GM12878 (cell line): Measurements from ENCODE around the gene FOXA1. TPM values are rescaled to one million over a fixed set of nuclear protein-coding genes. Genes with fewer than 3 reads are reported as not detected.

Experiments used
- ATAC-seq: fragments of 200-7000 bp; cut with Tn5 transposase; 3 replicates; pipeline ENCODE4 v1.9.1; 2020; ENCODE audit warnings: mild to moderate bottlenecking, moderate library complexity
- BruUV-seq: library from RNA; stranded (reverse); fragments of 400-500 nt; replicated peaks from 2 replicates; lab custom pipeline; 2021; lab: Mats Ljungman, UMichigan
- CTCF ChIA-PET: fragments of 300-600 bp; sonication (Branson Sonifier 250); formaldehyde crosslinking; extraction: SDS; loops from one replicate; lab custom pipeline; 2021; ENCODE audit warnings: inconsistent platforms; lab: Yijun Ruan, JAX
- POLR2A ChIA-PET: fragments of 350-600 bp; formaldehyde crosslinking; extraction: SDS; loops from one replicate; lab custom pipeline; 2021; ENCODE audit warnings: inconsistent platforms; lab: Charles Lee
- RAD21 ChIA-PET: fragments of 300-600 bp; sonication (Branson Sonifier 250); formaldehyde crosslinking; loops from one replicate; lab custom pipeline; 2023; ENCODE audit warnings: antibody characterized with exemption; ENCODE audit not compliant: unreplicated experiment; lab: Charles Lee
- SMC1A ChIA-PET: fragments of 300-600 bp; sonication (Branson Sonifier 250); formaldehyde crosslinking; loops from one replicate; lab custom pipeline; 2023; ENCODE audit not compliant: unreplicated experiment, uncharacterized antibody; lab: Charles Lee
- DNase-seq: peaks from one replicate; pipeline ENCODE4 v3.0.0-alpha.2; 2011; ENCODE audit warnings: low read depth, low spot score
- FAIRE-seq: peaks from 3 replicates; lab custom pipeline; 2011; peaks lifted over from hg19 to GRCh38; lab: Jason Lieb, UNC
- H2AFZ ChIP-seq: 2 replicates; pipeline ENCODE4 v1.6.0; 2011; ENCODE audit warnings: low read depth, low read length, control low read depth; ENCODE audit not compliant: control insufficient read depth
- H3K27ac ChIP-seq: 2 replicates; pipeline ENCODE4 v1.5.1; 2011; ENCODE audit warnings: control low read depth; ENCODE audit not compliant: control insufficient read depth, insufficient read depth
- H3K27me3 ChIP-seq, 2 experiments: replicated peaks in 1 of 2; 2 replicates each; pipeline versions ENCODE4 v1.6.0 to v1.6.1; 2011; ENCODE audit warnings: low read length in 1 of 2; ENCODE audit not compliant: control insufficient read depth in 2 of 2, insufficient read depth in 2 of 2
- H3K36me3 ChIP-seq, 2 experiments: 2 replicates each; pipeline ENCODE4 v1.5.1; 2011; ENCODE audit warnings: low read length in 1 of 2; ENCODE audit not compliant: control insufficient read depth in 2 of 2, insufficient read depth in 2 of 2
- H3K4me1 ChIP-seq: 2 replicates; pipeline ENCODE4 v1.6.1; 2011; ENCODE audit warnings: mild to moderate bottlenecking, low read length, moderate library complexity, mixed read lengths; ENCODE audit not compliant: control insufficient read depth, insufficient read depth
- H3K4me2 ChIP-seq: 2 replicates; pipeline ENCODE4 v1.6.0; 2011; ENCODE audit warnings: control low read depth; ENCODE audit not compliant: control insufficient read depth, insufficient read depth
- H3K4me3 ChIP-seq: fragments of 200-600 bp; sonication (generic); 2 replicates; pipeline ENCODE4 v1.5.1; 2016
- H3K79me2 ChIP-seq: 2 replicates; pipeline ENCODE4 v1.6.0; 2011; ENCODE audit warnings: low read length; ENCODE audit not compliant: control insufficient read depth, insufficient read depth
- H3K9ac ChIP-seq: 2 replicates; pipeline ENCODE4 v1.8.0; 2011; ENCODE audit warnings: low read length, control low read depth, mixed read lengths; ENCODE audit not compliant: control insufficient read depth, insufficient read depth
- H3K9me3 ChIP-seq: replicated peaks from 3 replicates; pipeline ENCODE4 v1.5.1; 2011; ENCODE audit warnings: mild to moderate bottlenecking, low read length; ENCODE audit not compliant: control insufficient read depth, insufficient read depth
- H4K20me1 ChIP-seq: 2 replicates; pipeline ENCODE4 v1.6.0; 2011; ENCODE audit not compliant: control insufficient read depth, insufficient read depth
- BACH1 ChIP-seq: fragments of 450-650 bp; IDR thresholded peaks from 2 replicates; pipeline ENCODE4 v1.6.1; 2017; ENCODE audit warnings: mild to moderate bottlenecking, borderline replicate concordance
- BCLAF1 ChIP-seq: fragments of 450-650 bp; IDR thresholded peaks from 2 replicates; pipeline ENCODE4 v1.6.1; 2017; ENCODE audit warnings: antibody characterized with exemption, mild to moderate bottlenecking, moderate library complexity
- KDM1A ChIP-seq: fragments of 200-600 bp; sonication (generic); IDR thresholded peaks from 2 replicates; pipeline ENCODE4 v1.6.1; 2016; ENCODE audit warnings: borderline replicate concordance
- RELB ChIP-seq: fragments of 450-650 bp; IDR thresholded peaks from 2 replicates; pipeline ENCODE4 v1.6.1; 2017; ENCODE audit warnings: low read depth, mild to moderate bottlenecking, moderate library complexity
- TBL1XR1 ChIP-seq: IDR thresholded peaks from 2 replicates; pipeline ENCODE4 v1.6.1; 2012; ENCODE audit warnings: low read depth, low read length, improper control_type of control experiment
- WGBS: methylation state at CpG from one replicate; pipeline ENCODE4 v1.1.6; 2016; ENCODE audit warnings: low lambda C conversion rate; ENCODE audit not compliant: insufficient replicate concordance, insufficient coverage; ENCODE audit errors: missing lambda C conversion rate; 5-methylcytosine and 5-hydroxymethylcytosine counted together
- in situ Hi-C: fragments of 300-500 bp; cut with MboI; formaldehyde crosslinking; loops from 9 replicates; pipeline ENCODE4 v1.14.3; 2018; ENCODE audit warnings: mixed read lengths
- intact Hi-C: fragments of 100-400 bp; cut with micrococcal nuclease; formaldehyde crosslinking; loops from one replicate; pipeline ENCODE4 v1.14.2; 2022; ENCODE audit not compliant: unreplicated experiment
- polyA plus RNA-seq, 11 experiments: library from polyadenylated mRNA; depleted of rRNA in 4 of 11; unstranded in 6 of 11; stranded (reverse) in 5 of 11; fragments of >200 nt; fragmentation: Nextera tagmentation in 4 of 11; fragmentation: Illumina TruSeq in 1 of 11; extraction: Ambion mirVana in 4 of 11; extraction: Trizol in 1 of 11; gene quantifications; 1 replicate in 1 of 11; 2 replicates in 10 of 11; pipeline versions ENCODE4 v1.2.1 to v1.2.3, GENCODE V29; 2011 to 2016; ENCODE audit warnings: inconsistent platforms in 2 of 11, missing spikeins in 2 of 11, low read depth in 1 of 11
- total RNA-seq, 4 experiments: library from RNA; depleted of rRNA in 3 of 4; stranded (reverse); fragments of >200 nt in 3 of 4; fragmentation: Illumina TruSeq in 1 of 4; extraction: Trizol in 1 of 4; gene quantifications; 2 replicates each; pipeline versions ENCODE4 v1.2.1 to v1.2.3, GENCODE V29; 2013 to 2021

Gene FOXA1
- total and polyA plus RNA-seq, 10 of the 15 experiments (the other 5 are each of a cell fraction or from before 2014, with no cell fraction given) = 0.03 to 0.18 (median 0.06) TPM; not detected in 7

GRCh38 chr14:37591941-37592481 is 3.0 kb downstream of the FOXA1 start:
- Histone ChIP-seq H3K4me3 (no peak overlapping the region), H3K9ac (no peak overlapping the region), H4K20me1 (no peaks in the 10 kb centered on the region), H3K4me1 (no peaks in the 10 kb centered on the region), H3K27ac (no peak overlapping the region), H2AFZ (no peak overlapping the region), H3K27me3 (no peaks in the 10 kb centered on the region; a peak in 1 of 4 replicates), H3K79me2 (no peaks in the 10 kb centered on the region), H3K9me3 (no peaks in the 10 kb centered on the region; the same call in 2 of the 3 replicates), H3K36me3 (no peaks in the 10 kb centered on the region), H3K4me2 (no peak overlapping the region)
- intact Hi-C loops (no loop called here), in situ Hi-C loops (no loop called here)
- ChIA-PET POLR2A (no interaction called here), CTCF (no interaction called here), RAD21 (no interaction called here), SMC1A (no interaction called here)
- FAIRE-seq (no peak), ATAC-seq (no peak), DNase-seq (no peak)
- TF ChIP-seq BACH1 (no peak), KDM1A (no peak), BCLAF1 (no peak), RELB (no peak), TBL1XR1 (no peak)
- 90% methylated on average over 33 of the region's 58 CpGs for WGBS
- BruUV-seq = no TSS peak
